A673 (cell line): ENCODE results near the gene CFAP61. TPM values are rescaled to one million over a fixed set of nuclear protein-coding genes. Genes with fewer than 3 reads are reported as not detected.

Experiments used
- BruUV-seq: library from RNA; stranded (reverse); fragments of 400-500 nt; replicated peaks from 2 replicates; lab custom pipeline; 2021; lab: Mats Ljungman, UMichigan
- CTCF ChIA-PET: fragments of 300-600 bp; sonication (Branson Sonifier 250); formaldehyde crosslinking; loops from one replicate; lab custom pipeline; 2022; ENCODE audit warnings: antibody characterized with exemption; lab: Charles Lee
- POLR2A ChIA-PET: fragments of 300-600 bp; sonication (Branson Sonifier 250); formaldehyde crosslinking; loops from one replicate; lab custom pipeline; 2022; ENCODE audit warnings: antibody characterized with exemption; ENCODE audit not compliant: low non-redundant PET; lab: Charles Lee
- DNase-seq: peaks from one replicate; pipeline ENCODE4 v3.0.0-alpha.2; 2015; ENCODE audit warnings: low spot score
- H3K27ac ChIP-seq: fragments of 200-600 bp; sonication (generic); 2 replicates; pipeline ENCODE4 v1.5.1; 2016; ENCODE audit warnings: mixed run types, low read depth, mild to moderate bottlenecking, mixed read lengths, antibody characterized with exemption, low read length; ENCODE audit not compliant: poor library complexity, severe bottlenecking
- H3K27me3 ChIP-seq: fragments of 200-600 bp; sonication (generic); replicated peaks from 2 replicates; pipeline ENCODE4 v1.6.1; 2017; ENCODE audit warnings: mixed run types, low read depth, mild to moderate bottlenecking, mixed read lengths, antibody characterized with exemption, low read length; ENCODE audit not compliant: insufficient read depth, poor library complexity
- H3K36me3 ChIP-seq: fragments of 200-600 bp; sonication (generic); 2 replicates; pipeline ENCODE4 v1.6.1; 2016; ENCODE audit warnings: mixed run types, mild to moderate bottlenecking, mixed read lengths, antibody characterized with exemption, low read length; ENCODE audit not compliant: insufficient read depth, poor library complexity, severe bottlenecking
- H3K4me1 ChIP-seq: fragments of 200-600 bp; sonication (generic); 2 replicates; pipeline ENCODE4 v1.6.1; 2017; ENCODE audit warnings: mixed run types, mild to moderate bottlenecking, mixed read lengths, antibody characterized with exemption, low read length; ENCODE audit not compliant: insufficient read depth, poor library complexity, severe bottlenecking
- H3K4me3 ChIP-seq: fragments of 200-600 bp; sonication (generic); 2 replicates; pipeline ENCODE4 v1.5.1; 2016; ENCODE audit warnings: low read depth, mixed run types, mild to moderate bottlenecking, mixed read lengths, low read length; ENCODE audit not compliant: poor library complexity, severe bottlenecking
- H3K9me3 ChIP-seq: fragments of 200-600 bp; sonication (generic); 2 replicates; pipeline ENCODE4 v1.6.1; 2016; ENCODE audit warnings: mixed run types, low read depth, mild to moderate bottlenecking, mixed read lengths, antibody characterized with exemption, low read length; ENCODE audit not compliant: poor library complexity, severe bottlenecking
- EZH2 ChIP-seq: fragments of 200-600 bp; sonication (generic); IDR thresholded peaks from 2 replicates; pipeline ENCODE4 v1.6.1; 2017; ENCODE audit warnings: borderline replicate concordance, low read depth, mild to moderate bottlenecking, mixed read lengths, antibody characterized with exemption, low read length; ENCODE audit not compliant: poor library complexity, severe bottlenecking
- intact Hi-C: fragments of 100-400 bp; cut with micrococcal nuclease; formaldehyde crosslinking; loops from one replicate; pipeline ENCODE4 v1.10.0; 2022; ENCODE audit not compliant: unreplicated experiment
- total RNA-seq: library from RNA; stranded (reverse); gene quantifications from 2 replicates; pipeline ENCODE4 v1.2.3, GENCODE V29; 2021
- TF ChIP-seq, protein P1 (sequence below): fragments of 300-800, 200-600 bp; sonication (generic); conservative IDR thresholded peaks from 2 replicates; pipeline ENCODE4 v1.5.1; 2017; ENCODE audit warnings: low read depth, mild to moderate bottlenecking, antibody characterized with exemption, low read length, moderate library complexity, mixed read lengths

The CFAP61 gene
- total RNA-seq, 1 experiment from 2014 or later, result not detected

DNA sequence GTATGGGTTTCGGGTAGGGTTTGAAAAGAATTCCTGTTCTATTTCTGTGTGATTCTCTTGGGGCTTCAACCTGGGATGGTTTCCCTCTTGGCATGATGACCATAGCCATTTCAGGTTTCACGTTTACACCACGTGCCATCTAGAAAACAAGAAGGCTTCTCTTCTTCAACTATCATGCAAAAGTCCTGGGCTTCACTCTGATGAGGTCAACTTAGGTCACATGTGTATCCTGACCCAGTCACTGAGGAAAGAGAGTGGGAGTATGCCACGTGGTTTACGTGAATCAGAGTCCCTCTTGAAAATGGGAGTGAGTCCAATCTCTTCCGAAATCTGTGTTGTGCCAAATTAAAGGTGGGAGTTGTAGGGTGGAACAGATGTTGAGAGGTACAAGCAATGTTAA, 174.2 kb downstream of the CFAP61 start:
- Histone ChIP-seq H3K4me3 (no peak overlapping the region), H3K36me3 (no peaks in the 10 kb centered on the region), H3K4me1 (no peaks in the 10 kb centered on the region), H3K9me3 (no peaks in the 10 kb centered on the region), H3K27ac (no peak overlapping the region), H3K27me3 (peaks cover 27% of the 10 kb centered on the region)
- intact Hi-C loops, result no loop called here
- DNase-seq, result no peak
- no peak for TF ChIP-seq EZH2
- TF ChIP-seq, protein P1, sequence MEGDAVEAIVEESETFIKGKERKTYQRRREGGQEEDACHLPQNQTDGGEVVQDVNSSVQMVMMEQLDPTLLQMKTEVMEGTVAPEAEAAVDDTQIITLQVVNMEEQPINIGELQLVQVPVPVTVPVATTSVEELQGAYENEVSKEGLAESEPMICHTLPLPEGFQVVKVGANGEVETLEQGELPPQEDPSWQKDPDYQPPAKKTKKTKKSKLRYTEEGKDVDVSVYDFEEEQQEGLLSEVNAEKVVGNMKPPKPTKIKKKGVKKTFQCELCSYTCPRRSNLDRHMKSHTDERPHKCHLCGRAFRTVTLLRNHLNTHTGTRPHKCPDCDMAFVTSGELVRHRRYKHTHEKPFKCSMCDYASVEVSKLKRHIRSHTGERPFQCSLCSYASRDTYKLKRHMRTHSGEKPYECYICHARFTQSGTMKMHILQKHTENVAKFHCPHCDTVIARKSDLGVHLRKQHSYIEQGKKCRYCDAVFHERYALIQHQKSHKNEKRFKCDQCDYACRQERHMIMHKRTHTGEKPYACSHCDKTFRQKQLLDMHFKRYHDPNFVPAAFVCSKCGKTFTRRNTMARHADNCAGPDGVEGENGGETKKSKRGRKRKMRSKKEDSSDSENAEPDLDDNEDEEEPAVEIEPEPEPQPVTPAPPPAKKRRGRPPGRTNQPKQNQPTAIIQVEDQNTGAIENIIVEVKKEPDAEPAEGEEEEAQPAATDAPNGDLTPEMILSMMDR, result no peak
- POLR2A ChIA-PET, result no interaction called here
- CTCF ChIA-PET, result no interaction called here
- BruUV-seq, result no TSS peak

DNA sequence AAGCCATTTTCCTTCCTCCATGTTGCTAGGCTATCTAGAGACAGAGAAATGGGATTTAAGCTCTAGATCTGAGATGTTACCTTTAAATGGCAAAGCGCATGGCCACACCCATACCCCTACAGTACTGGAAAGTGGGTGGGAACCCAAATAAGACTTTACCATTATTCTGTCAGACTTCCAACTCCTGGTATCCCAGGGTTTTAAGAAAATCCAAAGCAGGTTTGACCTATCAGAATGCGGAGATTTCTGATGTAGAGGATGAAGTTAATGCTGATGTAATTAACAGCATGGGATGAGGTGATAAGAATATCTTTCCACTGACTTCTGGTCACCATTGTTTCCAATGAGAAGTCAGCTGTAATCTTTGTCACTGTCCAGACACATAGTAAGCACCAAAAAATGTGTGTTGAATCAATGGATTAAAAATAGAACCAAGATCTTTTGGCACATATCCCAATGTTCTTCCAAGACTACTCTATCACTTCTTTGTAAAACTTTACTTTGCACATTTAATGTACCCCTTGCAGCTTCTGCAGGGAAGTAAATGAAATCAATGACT, 174.8 kb downstream of the CFAP61 start:
- no peak overlapping the region for H3K27ac ChIP-seq
- DNase-seq, result no peak
- no peaks in the 10 kb centered on the region for H3K4me1 ChIP-seq
- H3K4me3 ChIP-seq, result no peak overlapping the region
- no peaks in the 10 kb centered on the region for H3K36me3 ChIP-seq
- TF ChIP-seq EZH2, result no peak
- TF ChIP-seq, protein P1, result no peak
- ChIA-PET POLR2A (no interaction called here), CTCF (no interaction called here)
- H3K27me3 ChIP-seq, result peaks cover 22% of the 10 kb centered on the region
- no TSS peak for BruUV-seq
- intact Hi-C loops, result no loop called here
- no peaks in the 10 kb centered on the region for H3K9me3 ChIP-seq

DNA sequence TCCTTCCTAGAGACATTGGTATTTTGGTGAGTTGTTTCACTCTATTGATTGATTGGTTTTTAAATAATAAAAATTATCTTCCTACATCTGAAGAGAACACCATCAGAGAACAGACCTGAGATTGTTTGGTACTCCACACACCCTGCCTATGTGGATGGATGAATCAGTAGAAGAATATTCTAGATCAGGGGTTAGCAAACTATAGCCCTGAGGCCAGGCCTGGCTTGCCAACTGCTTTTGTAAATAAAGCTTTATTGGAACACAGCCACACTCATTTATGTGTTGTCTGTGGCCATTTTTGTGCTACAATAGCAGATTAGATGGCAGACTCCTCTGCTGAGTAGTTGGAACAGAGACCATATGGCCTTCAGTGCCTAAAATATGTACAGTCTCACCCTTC, 176.0 kb downstream of the CFAP61 start:
- Histone ChIP-seq H3K27ac (no peak overlapping the region), H3K4me3 (no peak overlapping the region), H3K9me3 (no peaks in the 10 kb centered on the region), H3K36me3 (no peaks in the 10 kb centered on the region), H3K27me3 (peaks cover 9% of the 10 kb centered on the region), H3K4me1 (no peaks in the 10 kb centered on the region)
- TF ChIP-seq, protein P1, result no peak
- no peak for TF ChIP-seq EZH2
- POLR2A ChIA-PET, result no interaction called here
- DNase-seq, result no peak
- no TSS peak for BruUV-seq
- CTCF ChIA-PET, result no interaction called here
- intact Hi-C loops, result no loop called here
